Urothelium cell line (cell line): Measurements from ENCODE around the gene CALY.

Source experiments
- DNase-seq: peaks from one replicate; pipeline ENCODE4 v3.0.0; 2011; ENCODE audit warnings: low spot score, mixed read lengths
- FAIRE-seq: peaks from 2 replicates; lab custom pipeline; 2011; peaks lifted over from hg19 to GRCh38; lab: Jason Lieb, UNC

The CALY gene

GRCh38 chr10:133312769-133313145, 23.9 kb downstream of the CALY start:
- FAIRE-seq (no peak), DNase-seq (no peak)

- no peak for FAIRE-seq
- no peak for DNase-seq
Observed at GRCh38 chr10:133312016-133312768, 24.5 kb downstream of the CALY start.

GRCh38 chr10:133311570-133311969, 25.1 kb downstream of the CALY start:
- FAIRE-seq: no peak
- DNase-seq: no peak

- no peak for DNase-seq
- FAIRE-seq: no peak
Observed at GRCh38 chr10:133310789-133311188, 25.9 kb downstream of the CALY start.

- FAIRE-seq: no peak
- no peak for DNase-seq
Observed at GRCh38 chr10:133310399-133310755, 26.3 kb downstream of the CALY start.

- DNase-seq (no peak), FAIRE-seq (no peak)
Observed at GRCh38 chr10:133309720-133310398, 26.8 kb downstream of the CALY start.

GRCh38 chr10:133309100-133309719, 27.5 kb downstream of the CALY start:
- FAIRE-seq (no peak), DNase-seq (peak; percentile 91)

GRCh38 chr10:133308421-133309099, 28.1 kb downstream of the CALY start, which contains the start of the genes TUBGCP2 and ZNF511:
TSS of gene TUBGCP2 (minus strand) at chr10:133308872. CDS start at chr10:133302941, 5,931 bp downstream.
TSS of gene ZNF511 (plus strand) at chr10:133308914. CDS start at chr10:133308944, 30 bp downstream.
- peak; percentile 81 for FAIRE-seq
- peak; percentile 87 for DNase-seq

GRCh38 chr10:133307776-133308420, 28.8 kb downstream of the CALY start:
- FAIRE-seq (no peak), DNase-seq (peak; percentile 53)

GRCh38 chr10:133306941-133307379, 29.7 kb downstream of the CALY start:
- FAIRE-seq: no peak

GRCh38 chr10:133306097-133306476, 30.6 kb downstream of the CALY start:
- no peak for FAIRE-seq
- DNase-seq: no peak

More at GRCh38 chr10:133306941-133307379, 29.7 kb downstream of the CALY start:
- DNase-seq: no peak

- DNase-seq (no peak), FAIRE-seq (no peak)
Observed at GRCh38 chr10:133303206-133303605, 33.5 kb downstream of the CALY start.

- no peak for FAIRE-seq
Observed at GRCh38 chr10:133302230-133302629, 34.5 kb downstream of the CALY start.

GRCh38 chr10:133299738-133300137, 37.0 kb downstream of the CALY start:
- DNase-seq (no peak), FAIRE-seq (no peak)

More at GRCh38 chr10:133302230-133302629, 34.5 kb downstream of the CALY start:
- no peak for DNase-seq

GRCh38 chr10:133299224-133299623, 37.5 kb downstream of the CALY start:
- DNase-seq (no peak), FAIRE-seq (no peak)

- no peak for DNase-seq
- no peak for FAIRE-seq
Observed at GRCh38 chr10:133298466-133298865, 38.2 kb downstream of the CALY start.

- FAIRE-seq: no peak
- no peak for DNase-seq
Observed at GRCh38 chr10:133297504-133297903, 39.2 kb downstream of the CALY start.

- DNase-seq: no peak
- no peak for FAIRE-seq
Observed at GRCh38 chr10:133295426-133296320, 41.0 kb downstream of the CALY start.

GRCh38 chr10:133294189-133294588, 42.5 kb downstream of the CALY start:
- no peak for DNase-seq
- FAIRE-seq: no peak

- DNase-seq: no peak
- no peak for FAIRE-seq
Observed at GRCh38 chr10:133293810-133294119, 42.9 kb downstream of the CALY start.
